SK-N-SH treated with all-trans-retinoic acid at 6 μM for 48 hours (cell line): ENCODE measurements around the gene CSF1R.

Source experiments
- ATAC-seq: fragments of 200-7000 bp; cut with Tn5 transposase; 3 replicates; pipeline ENCODE4 v1.9.1; 2020; ENCODE audit warnings: mild to moderate bottlenecking, moderate library complexity
- ARNTL ChIP-seq: fragments of 450-650 bp; formaldehyde crosslinking; IDR thresholded peaks from 2 replicates; pipeline ENCODE4 v1.5.0; 2020; ENCODE audit warnings: low read depth, mild to moderate bottlenecking, moderate library complexity, borderline replicate concordance
- CREB5 ChIP-seq: fragments of 250-450 bp; sonication (Bioruptor Pico); IDR thresholded peaks from 2 replicates; pipeline ENCODE4 v1.5.1; 2020; ENCODE audit warnings: low read depth, mild to moderate bottlenecking, moderate library complexity
- CSDC2 ChIP-seq: fragments of 250-450 bp; sonication (Bioruptor Pico); IDR thresholded peaks from 2 replicates; pipeline ENCODE4 v1.5.0; 2020; ENCODE audit warnings: mild to moderate bottlenecking, moderate library complexity
- ESRRG ChIP-seq: fragments of 250-450 bp; sonication (Bioruptor Pico); IDR thresholded peaks from 2 replicates; pipeline ENCODE4 v1.6.1; 2021; ENCODE audit warnings: mild to moderate bottlenecking
- GLIS3 ChIP-seq: fragments of 250-450 bp; sonication (Bioruptor Pico); IDR thresholded peaks from 2 replicates; pipeline ENCODE4 v1.5.0; 2020; ENCODE audit warnings: mild to moderate bottlenecking, moderate library complexity
- ISL1 ChIP-seq: fragments of 250-450 bp; sonication (Bioruptor Pico); IDR thresholded peaks from 2 replicates; pipeline ENCODE4 v2.1.2; 2022; ENCODE audit warnings: mild to moderate bottlenecking, moderate library complexity
- OSR1 ChIP-seq: fragments of 250-450 bp; sonication (Bioruptor Pico); IDR thresholded peaks from 2 replicates; pipeline ENCODE4 v1.8.0; 2022; ENCODE audit warnings: moderate library complexity, mild to moderate bottlenecking, inconsistent platforms
- PPARA ChIP-seq: fragments of 250-450 bp; sonication (Bioruptor Pico); IDR thresholded peaks from 2 replicates; pipeline ENCODE4 v1.5.0; 2020; ENCODE audit warnings: mild to moderate bottlenecking, borderline replicate concordance
- RARB ChIP-seq: fragments of 250-450 bp; sonication (Bioruptor Pico); IDR thresholded peaks from 2 replicates; pipeline ENCODE4 v1.8.0; 2021; ENCODE audit warnings: mild to moderate bottlenecking, moderate library complexity
- SNAI2 ChIP-seq: fragments of 250-450 bp; sonication (Bioruptor Pico); IDR thresholded peaks from 2 replicates; pipeline ENCODE4 v1.5.0; 2020; ENCODE audit warnings: mild to moderate bottlenecking, moderate library complexity
- TCF4 ChIP-seq: fragments of 250-450 bp; sonication (Bioruptor Pico); IDR thresholded peaks from 2 replicates; pipeline ENCODE4 v1.8.0; 2021; ENCODE audit warnings: mild to moderate bottlenecking, moderate library complexity, borderline replicate concordance
- TOX ChIP-seq: fragments of 250-450 bp; sonication (Bioruptor Pico); IDR thresholded peaks from 2 replicates; pipeline ENCODE4 v1.8.0; 2021; ENCODE audit warnings: mild to moderate bottlenecking, moderate library complexity, borderline replicate concordance
- TSHZ2 ChIP-seq: fragments of 250-450 bp; sonication (Bioruptor Pico); IDR thresholded peaks from 2 replicates; pipeline ENCODE4 v1.5.0; 2020; ENCODE audit warnings: mild to moderate bottlenecking, moderate library complexity
- ZC3H10 ChIP-seq: fragments of 250-450 bp; sonication (Bioruptor Pico); IDR thresholded peaks from 2 replicates; pipeline ENCODE4 v1.5.1; 2021; ENCODE audit warnings: mild to moderate bottlenecking, moderate library complexity
- ZFP3 ChIP-seq: fragments of 250-450 bp; sonication (Bioruptor Pico); IDR thresholded peaks from 2 replicates; pipeline ENCODE4 v1.5.0; 2020; ENCODE audit warnings: mild to moderate bottlenecking, moderate library complexity
- ZFP30 ChIP-seq: fragments of 450-650 bp; formaldehyde crosslinking; IDR thresholded peaks from 2 replicates; pipeline ENCODE4 v1.5.0; 2022; ENCODE audit warnings: mild to moderate bottlenecking, moderate library complexity
- ZNF565 ChIP-seq: fragments of 450-650 bp; formaldehyde crosslinking; conservative IDR thresholded peaks from 2 replicates; pipeline ENCODE4 v1.5.0; 2020; ENCODE audit warnings: low read depth, mild to moderate bottlenecking, moderate library complexity
- ZNF70 ChIP-seq: fragments of 450-650 bp; formaldehyde crosslinking; IDR thresholded peaks from 2 replicates; pipeline ENCODE4 v1.5.0; 2020; ENCODE audit warnings: mild to moderate bottlenecking, moderate library complexity
- ZNF8 ChIP-seq: fragments of 450-650 bp; formaldehyde crosslinking; IDR thresholded peaks from 2 replicates; pipeline ENCODE4 v1.5.0; 2020; ENCODE audit warnings: mild to moderate bottlenecking, moderate library complexity
- TF ChIP-seq, protein P1 (sequence below): fragments of 250-450 bp; sonication (Bioruptor Pico); IDR thresholded peaks from 2 replicates; pipeline ENCODE4 v1.8.0; 2020; ENCODE audit warnings: mild to moderate bottlenecking, moderate library complexity, borderline replicate concordance
- TF ChIP-seq, protein P2 (sequence below): fragments of 250-450 bp; sonication (Bioruptor Pico); IDR thresholded peaks from 2 replicates; pipeline ENCODE4 v1.5.1; 2021; ENCODE audit warnings: mild to moderate bottlenecking, moderate library complexity
- TF ChIP-seq, protein P3 (sequence below): fragments of 250-450 bp; sonication (Bioruptor Pico); IDR thresholded peaks from 2 replicates; pipeline ENCODE4 v1.8.0; 2021; ENCODE audit warnings: low read depth, mild to moderate bottlenecking, moderate library complexity, borderline replicate concordance

Gene CSF1R

GRCh38 chr5:150073677-150074076 is 12.7 kb downstream of the CSF1R start (continued):
- TF ChIP-seq, protein P1, sequence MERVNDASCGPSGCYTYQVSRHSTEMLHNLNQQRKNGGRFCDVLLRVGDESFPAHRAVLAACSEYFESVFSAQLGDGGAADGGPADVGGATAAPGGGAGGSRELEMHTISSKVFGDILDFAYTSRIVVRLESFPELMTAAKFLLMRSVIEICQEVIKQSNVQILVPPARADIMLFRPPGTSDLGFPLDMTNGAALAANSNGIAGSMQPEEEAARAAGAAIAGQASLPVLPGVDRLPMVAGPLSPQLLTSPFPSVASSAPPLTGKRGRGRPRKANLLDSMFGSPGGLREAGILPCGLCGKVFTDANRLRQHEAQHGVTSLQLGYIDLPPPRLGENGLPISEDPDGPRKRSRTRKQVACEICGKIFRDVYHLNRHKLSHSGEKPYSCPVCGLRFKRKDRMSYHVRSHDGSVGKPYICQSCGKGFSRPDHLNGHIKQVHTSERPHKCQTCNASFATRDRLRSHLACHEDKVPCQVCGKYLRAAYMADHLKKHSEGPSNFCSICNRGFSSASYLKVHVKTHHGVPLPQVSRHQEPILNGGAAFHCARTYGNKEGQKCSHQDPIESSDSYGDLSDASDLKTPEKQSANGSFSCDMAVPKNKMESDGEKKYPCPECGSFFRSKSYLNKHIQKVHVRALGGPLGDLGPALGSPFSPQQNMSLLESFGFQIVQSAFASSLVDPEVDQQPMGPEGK: no peak

GRCh38 chr5:150073086-150073625 is 13.2 kb downstream of the CSF1R start:
- no peak for ATAC-seq

GRCh38 chr5:150070821-150071220 is 15.5 kb downstream of the CSF1R start:
- ATAC-seq: no peak
- TF ChIP-seq ZC3H10: no peak
- no peak for TF ChIP-seq ZFP3 (CRISPR knock-in tag)
- TF ChIP-seq TSHZ2 (CRISPR knock-in tag): no peak
- TF ChIP-seq ZNF565 (CRISPR knock-in tag): no peak
- TF ChIP-seq OSR1 (CRISPR knock-in tag): no peak
- TF ChIP-seq, protein P1: no peak
- TF ChIP-seq TOX (CRISPR knock-in tag): no peak
- TF ChIP-seq ISL1 (CRISPR knock-in tag): no peak
- no peak for TF ChIP-seq GLIS3 (CRISPR knock-in tag)
- TF ChIP-seq, protein P2, sequence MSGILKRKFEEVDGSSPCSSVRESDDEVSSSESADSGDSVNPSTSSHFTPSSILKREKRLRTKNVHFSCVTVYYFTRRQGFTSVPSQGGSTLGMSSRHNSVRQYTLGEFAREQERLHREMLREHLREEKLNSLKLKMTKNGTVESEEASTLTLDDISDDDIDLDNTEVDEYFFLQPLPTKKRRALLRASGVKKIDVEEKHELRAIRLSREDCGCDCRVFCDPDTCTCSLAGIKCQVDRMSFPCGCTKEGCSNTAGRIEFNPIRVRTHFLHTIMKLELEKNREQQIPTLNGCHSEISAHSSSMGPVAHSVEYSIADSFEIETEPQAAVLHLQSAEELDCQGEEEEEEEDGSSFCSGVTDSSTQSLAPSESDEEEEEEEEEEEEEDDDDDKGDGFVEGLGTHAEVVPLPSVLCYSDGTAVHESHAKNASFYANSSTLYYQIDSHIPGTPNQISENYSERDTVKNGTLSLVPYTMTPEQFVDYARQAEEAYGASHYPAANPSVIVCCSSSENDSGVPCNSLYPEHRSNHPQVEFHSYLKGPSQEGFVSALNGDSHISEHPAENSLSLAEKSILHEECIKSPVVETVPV (CRISPR knock-in tag): no peak

More at GRCh38 chr5:150073086-150073625, 13.2 kb downstream of the CSF1R start:
- no peak for TF ChIP-seq ZFP3 (CRISPR knock-in tag)
- no peak for TF ChIP-seq ZNF70
- no peak for TF ChIP-seq ESRRG
- TF ChIP-seq ARNTL (CRISPR knock-in tag): no peak
- no peak for TF ChIP-seq CSDC2
- TF ChIP-seq PPARA: no peak
- no peak for TF ChIP-seq SNAI2 (CRISPR knock-in tag)
- no peak for TF ChIP-seq TOX (CRISPR knock-in tag)
- TF ChIP-seq RARB (CRISPR knock-in tag): no peak
- TF ChIP-seq GLIS3 (CRISPR knock-in tag): no peak
- TF ChIP-seq ZFP30: no peak
- no peak for TF ChIP-seq ISL1 (CRISPR knock-in tag)
- no peak for TF ChIP-seq TCF4 (CRISPR knock-in tag)
- TF ChIP-seq CREB5 (CRISPR knock-in tag): no peak
- TF ChIP-seq, protein P3, sequence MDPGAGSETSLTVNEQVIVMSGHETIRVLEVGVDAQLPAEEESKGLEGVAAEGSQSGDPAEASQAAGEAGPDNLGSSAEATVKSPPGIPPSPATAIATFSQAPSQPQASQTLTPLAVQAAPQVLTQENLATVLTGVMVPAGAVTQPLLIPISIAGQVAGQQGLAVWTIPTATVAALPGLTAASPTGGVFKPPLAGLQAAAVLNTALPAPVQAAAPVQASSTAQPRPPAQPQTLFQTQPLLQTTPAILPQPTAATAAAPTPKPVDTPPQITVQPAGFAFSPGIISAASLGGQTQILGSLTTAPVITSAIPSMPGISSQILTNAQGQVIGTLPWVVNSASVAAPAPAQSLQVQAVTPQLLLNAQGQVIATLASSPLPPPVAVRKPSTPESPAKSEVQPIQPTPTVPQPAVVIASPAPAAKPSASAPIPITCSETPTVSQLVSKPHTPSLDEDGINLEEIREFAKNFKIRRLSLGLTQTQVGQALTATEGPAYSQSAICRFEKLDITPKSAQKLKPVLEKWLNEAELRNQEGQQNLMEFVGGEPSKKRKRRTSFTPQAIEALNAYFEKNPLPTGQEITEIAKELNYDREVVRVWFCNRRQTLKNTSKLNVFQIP: no peak
- TF ChIP-seq, protein P2 (CRISPR knock-in tag): no peak
- no peak for TF ChIP-seq ZNF8 (CRISPR knock-in tag)
- TF ChIP-seq, protein P1: no peak
